HG03103 (cell line): ENCODE measurements around the gene DBNDD2.

Experiments used
- ATAC-seq: cut with Tn5 transposase; IDR thresholded peaks from one replicate; pipeline ENCODE4 v1.9.1; 2021; ENCODE audit warnings: low read depth; ENCODE audit not compliant: unreplicated experiment

Gene DBNDD2

GRCh38 chr20:45413479-45413878, 5.4 kb downstream of the DBNDD2 start:
- ATAC-seq: no peak

GRCh38 chr20:45415822-45416637, 7.9 kb downstream of the DBNDD2 start, which contains the start of gene PIGT:
PIGT (plus strand) TSS chr20:45416141; CDS start chr20:45416157, 16 bp downstream.
- ATAC-seq: peak; percentile 62

GRCh38 chr20:45416917-45417316, 8.8 kb downstream of the DBNDD2 start:
- ATAC-seq: no peak

GRCh38 chr20:45419188-45420091, 11.4 kb downstream of the DBNDD2 start:
- peak; percentile 54 for ATAC-seq

- ATAC-seq: no peak
Measured at GRCh38 chr20:45420125-45420524, 12.0 kb downstream of the DBNDD2 start.

GRCh38 chr20:45423700-45424099, 15.6 kb downstream of the DBNDD2 start:
- no peak for ATAC-seq

GRCh38 chr20:45425561-45425960, 17.5 kb downstream of the DBNDD2 start:
- no peak for ATAC-seq

GRCh38 chr20:45426320-45427016, 18.4 kb downstream of the DBNDD2 start:
- ATAC-seq: no peak

GRCh38 chr20:45427236-45428149, 19.4 kb downstream of the DBNDD2 start:
- no peak for ATAC-seq

GRCh38 chr20:45429618-45430017, 21.5 kb downstream of the DBNDD2 start:
- no peak for ATAC-seq

GRCh38 chr20:45432294-45432693, 24.2 kb downstream of the DBNDD2 start:
- ATAC-seq: peak; percentile 64

GRCh38 chr20:45433316-45433715, 25.2 kb downstream of the DBNDD2 start:
- no peak for ATAC-seq

- no peak for ATAC-seq
Measured at GRCh38 chr20:45433976-45434375, 25.9 kb downstream of the DBNDD2 start.

GRCh38 chr20:45436732-45437485, 28.8 kb downstream of the DBNDD2 start:
- peak; percentile 69 for ATAC-seq

- ATAC-seq: no peak
Measured at GRCh38 chr20:45440424-45440823, 32.3 kb downstream of the DBNDD2 start.

- ATAC-seq: no peak
Measured at GRCh38 chr20:45440891-45441685, 33.0 kb downstream of the DBNDD2 start.

- no peak for ATAC-seq
Measured at GRCh38 chr20:45441746-45442145, 33.7 kb downstream of the DBNDD2 start.

GRCh38 chr20:45444050-45444449, 36.0 kb downstream of the DBNDD2 start:
- ATAC-seq: no peak
